Epithelial cell of proximal tubule (primary cell): ENCODE results near the gene HSH2D. TPM values are rescaled to one million over a fixed set of nuclear protein-coding genes. Genes with fewer than 3 reads are reported as not detected.
"Not testable (repeated sequence)": the region's sequence is repeated elsewhere in the genome, so short reads cannot be mapped to it uniquely, and the experiment has no call there.

Source experiments
- DNase-seq: peaks from one replicate; pipeline ENCODE4 v3.0.0-alpha.2; 2011; ENCODE audit warnings: low read depth
- H3K4me3 ChIP-seq: 2 replicates; pipeline ENCODE4 v1.5.1; 2011; ENCODE audit warnings: low read depth, mild to moderate bottlenecking, low read length
- CTCF ChIP-seq: conservative IDR thresholded peaks from 2 replicates; pipeline ENCODE4 v1.5.1; 2012; ENCODE audit warnings: low read depth, mild to moderate bottlenecking, low read length
- total RNA-seq: library from RNA; depleted of rRNA; stranded (reverse); fragments of >200 nt; gene quantifications from 2 replicates; pipeline ENCODE4 v1.2.3, GENCODE V29; 2015

The HSH2D gene
- total RNA-seq, result 0.92 and 1.8 TPM in 2 replicates

GRCh38 chr19:16143399-16144215 is at the start of gene HSH2D:
TSS of gene HSH2D (plus strand) at chr19:16143685. CDS start at chr19:16148751, 5,066 bp downstream.
- no peak for TF ChIP-seq CTCF

GRCh38 chr19:16094360-16095070 is 49.0 kb upstream of the HSH2D start:
- no peak for DNase-seq
- TF ChIP-seq CTCF, result no peak

More at GRCh38 chr19:16143399-16144215, at the start of gene HSH2D:
- H3K4me3 ChIP-seq, result peak within 1 kb of the TSS; percentile 14
- DNase-seq, result no peak

GRCh38 chr19:16095071-16095571 is 48.4 kb upstream of the HSH2D start:
- DNase-seq, result no peak
- TF ChIP-seq CTCF, result no peak
- H3K4me3 ChIP-seq, result no peak overlapping the region

More at GRCh38 chr19:16094360-16095070, 49.0 kb upstream of the HSH2D start:
- H3K4me3 ChIP-seq, result no peak overlapping the region

GRCh38 chr19:16096280-16096855 is 47.1 kb upstream of the HSH2D start:
- H3K4me3 ChIP-seq, result no peak overlapping the region
- no peak for DNase-seq
- no peak for TF ChIP-seq CTCF

GRCh38 chr19:16098416-16098768 is 45.1 kb upstream of the HSH2D start:
- TF ChIP-seq CTCF, result no peak
- no peak overlapping the region for H3K4me3 ChIP-seq

GRCh38 chr19:16098821-16099220 is 44.7 kb upstream of the HSH2D start:
- no peak for DNase-seq
- no peak for TF ChIP-seq CTCF
- no peak overlapping the region for H3K4me3 ChIP-seq

More at GRCh38 chr19:16098416-16098768, 45.1 kb upstream of the HSH2D start:
- DNase-seq, result no peak

- DNase-seq, H3K4me3 ChIP-seq: not testable (repeated sequence)
Measured at GRCh38 chr19:16099314-16099965, 44.0 kb upstream of the HSH2D start.
